DMS114 treated with DMSO at 0.1 percent for 48 hours (cell line): ENCODE measurements around the gene HLA-DMB.

Experiments
- DNase-seq: peaks from one replicate; lab custom pipeline; 2025; ENCODE audit not compliant: unreplicated experiment; lab: John Stamatoyannopoulos, UW

Gene HLA-DMB

DNA sequence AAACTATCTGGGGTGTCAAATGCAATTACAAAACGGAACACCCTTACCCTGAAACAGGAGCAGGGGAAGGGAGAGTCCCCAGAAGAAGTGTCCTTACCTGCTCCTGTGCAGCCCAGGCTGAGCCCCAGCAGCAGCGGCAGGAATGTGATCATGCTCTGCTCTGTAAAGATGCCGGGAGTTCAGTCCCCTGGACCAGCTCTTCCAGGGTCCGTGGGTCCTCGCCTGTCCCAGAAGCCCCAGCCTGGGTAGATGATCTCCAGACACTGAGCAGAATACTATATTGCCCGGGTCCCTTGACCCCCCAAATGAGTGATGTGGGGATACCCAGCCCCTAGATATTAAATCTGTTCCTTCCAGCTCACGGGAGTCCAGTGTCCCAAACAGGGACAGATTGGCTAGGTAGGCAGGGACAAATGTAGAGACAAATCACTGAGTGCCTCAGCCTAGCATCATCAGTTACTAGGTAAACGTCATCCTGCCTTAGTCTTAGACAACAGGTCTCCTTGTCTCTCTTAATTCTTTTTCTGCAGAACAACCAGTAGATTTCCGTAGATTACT lies at the start of gene HLA-DMB:
Gene HLA-DMB, minus strand, starts transcription at position 373 of the 558 bp plus-strand sequence. Its CDS starts 221 bp downstream, at position 152.
- peak; percentile 93 for DNase-seq

DNA sequence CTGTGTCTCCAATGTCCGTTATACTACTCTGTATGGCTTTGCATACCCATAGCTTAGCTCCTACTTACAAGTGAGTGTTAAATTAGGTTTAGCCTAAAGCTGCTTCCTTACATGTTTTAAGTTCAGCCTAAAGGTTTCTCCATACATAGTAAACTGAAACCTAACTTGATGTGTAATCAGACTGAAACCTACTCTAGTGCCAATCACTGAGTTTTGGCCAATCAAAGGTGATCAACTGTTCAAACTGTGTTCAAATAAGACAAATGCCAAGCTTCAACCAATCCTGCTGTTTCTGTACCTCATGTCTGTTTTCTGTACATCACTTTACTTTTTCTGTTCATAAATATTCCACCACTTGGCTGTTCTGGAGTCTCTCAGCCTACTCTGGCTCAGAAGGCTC lies 48.5 kb upstream of the HLA-DMB start:
- DNase-seq: no peak

DNA sequence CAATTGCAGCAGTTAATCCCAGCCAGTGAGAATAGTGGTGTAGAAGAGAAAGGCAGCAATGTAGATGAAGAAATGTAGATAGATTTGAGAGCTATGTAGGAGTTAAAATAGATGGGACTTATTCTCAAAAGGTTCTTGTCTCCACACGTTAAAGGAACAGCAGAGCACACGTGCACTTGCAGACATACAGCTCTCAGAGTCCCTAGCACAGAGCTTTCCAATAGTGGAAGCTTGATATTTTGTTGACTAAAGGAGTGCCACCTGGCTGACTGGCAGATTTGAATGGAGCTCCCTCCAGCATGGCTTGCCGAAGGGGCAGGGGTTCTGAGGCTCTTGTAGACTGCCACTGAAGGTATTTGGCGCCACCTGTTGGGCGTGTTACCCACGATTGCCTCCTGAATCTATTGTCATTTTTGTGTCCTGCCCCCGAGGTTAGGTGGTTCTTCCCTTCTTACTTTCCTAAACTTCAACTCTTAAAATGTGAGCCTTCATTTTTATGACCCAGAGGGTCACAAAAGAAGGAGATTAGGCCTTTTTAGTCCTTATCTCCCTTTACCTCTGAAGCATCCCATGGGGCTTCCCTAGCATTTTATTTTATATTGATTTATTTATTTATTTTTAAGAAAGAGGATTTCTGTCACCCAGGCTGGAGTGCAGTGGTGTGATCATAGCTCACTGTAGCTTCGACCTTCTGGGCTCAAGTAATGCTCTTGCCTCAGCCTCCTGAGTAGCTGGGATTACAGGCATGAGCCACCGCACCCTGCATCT lies 44.0 kb upstream of the HLA-DMB start:
- peak; percentile 82 for DNase-seq

DNA sequence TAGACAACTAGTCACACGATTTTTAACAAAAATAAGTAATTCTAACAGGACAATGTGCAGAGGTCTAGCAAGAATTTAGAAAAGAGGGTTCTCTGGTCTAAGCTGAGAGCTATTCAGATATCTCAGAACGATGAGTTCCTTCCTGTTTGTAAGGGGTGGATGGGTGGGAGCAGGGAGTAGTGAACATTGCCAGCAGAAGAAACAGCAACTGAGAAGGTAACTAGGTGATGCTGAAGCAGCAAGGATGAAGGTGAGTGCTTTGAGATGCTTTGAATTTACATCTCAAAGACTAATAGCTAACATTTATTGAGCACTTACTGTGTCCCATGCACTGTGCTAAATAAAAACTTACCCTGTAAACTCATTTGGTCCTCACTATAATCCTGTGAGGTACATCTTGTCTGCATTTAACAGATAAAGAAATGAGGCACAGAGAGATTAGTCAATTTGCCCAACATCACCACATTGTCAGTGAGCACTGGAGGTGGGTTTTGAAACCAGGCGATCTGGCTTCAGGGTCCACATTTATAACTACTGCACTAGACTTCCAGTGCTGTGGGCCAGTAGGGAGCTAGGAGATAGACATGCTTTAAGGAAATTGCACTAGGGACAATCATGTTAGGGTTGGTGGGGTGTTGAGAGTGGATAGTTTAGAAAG lies 43.3 kb upstream of the HLA-DMB start:
- DNase-seq: no peak

DNA sequence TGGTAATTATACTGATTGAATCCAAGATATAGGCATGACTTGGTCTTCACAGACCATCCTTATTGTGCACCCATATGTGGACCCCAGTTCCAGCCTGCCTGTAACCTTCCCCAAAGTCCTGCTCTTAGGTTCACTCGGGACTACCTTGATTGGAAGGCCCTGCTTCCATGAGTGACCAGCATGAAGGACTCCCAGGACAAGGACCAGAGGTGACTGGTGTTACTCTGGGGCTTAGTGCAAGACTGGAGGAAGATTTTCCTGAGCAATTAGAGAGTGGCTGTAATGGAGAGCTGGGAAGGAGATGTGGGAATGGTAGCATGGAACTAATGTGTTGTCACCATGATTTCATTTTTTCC lies 42.6 kb upstream of the HLA-DMB start:
- DNase-seq: no peak

DNA sequence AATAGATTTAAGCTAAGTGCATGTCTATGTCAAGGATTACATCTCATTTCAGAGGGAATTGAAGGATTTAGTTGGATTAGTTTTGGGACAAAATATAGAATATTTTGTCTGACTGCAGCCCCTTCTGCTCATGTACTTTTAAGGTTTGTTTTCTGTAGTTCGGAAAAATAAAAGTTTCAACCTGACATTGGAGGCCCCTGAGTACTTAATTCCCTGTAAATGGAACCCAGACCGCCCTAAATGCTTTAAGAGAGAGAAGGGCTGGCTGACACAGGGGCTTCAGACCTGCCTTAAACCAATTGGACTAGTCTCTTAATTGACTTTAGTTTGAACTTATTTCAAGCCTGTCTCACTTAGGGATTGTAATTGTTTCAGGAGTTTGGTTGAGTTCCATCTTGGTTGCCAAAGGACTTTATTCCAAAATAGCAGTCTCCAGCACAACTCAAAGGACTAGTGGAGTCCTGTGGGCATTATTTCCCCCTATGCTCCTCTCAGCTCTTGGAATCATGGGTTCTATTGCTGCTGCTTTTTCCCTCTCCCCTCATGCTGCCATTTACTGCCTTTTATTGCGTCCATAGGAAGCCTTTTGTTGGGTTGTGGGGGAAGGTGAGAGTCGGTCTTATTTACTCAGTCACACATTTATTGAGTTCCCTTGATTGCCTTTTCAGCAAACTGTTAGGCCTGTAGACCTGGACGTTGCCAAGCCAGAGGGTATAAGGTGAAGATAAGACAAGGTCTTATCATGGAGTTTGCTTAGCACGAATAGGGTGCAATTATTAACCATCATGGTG lies 42.1 kb upstream of the HLA-DMB start:
- DNase-seq: peak; percentile 64

DNA sequence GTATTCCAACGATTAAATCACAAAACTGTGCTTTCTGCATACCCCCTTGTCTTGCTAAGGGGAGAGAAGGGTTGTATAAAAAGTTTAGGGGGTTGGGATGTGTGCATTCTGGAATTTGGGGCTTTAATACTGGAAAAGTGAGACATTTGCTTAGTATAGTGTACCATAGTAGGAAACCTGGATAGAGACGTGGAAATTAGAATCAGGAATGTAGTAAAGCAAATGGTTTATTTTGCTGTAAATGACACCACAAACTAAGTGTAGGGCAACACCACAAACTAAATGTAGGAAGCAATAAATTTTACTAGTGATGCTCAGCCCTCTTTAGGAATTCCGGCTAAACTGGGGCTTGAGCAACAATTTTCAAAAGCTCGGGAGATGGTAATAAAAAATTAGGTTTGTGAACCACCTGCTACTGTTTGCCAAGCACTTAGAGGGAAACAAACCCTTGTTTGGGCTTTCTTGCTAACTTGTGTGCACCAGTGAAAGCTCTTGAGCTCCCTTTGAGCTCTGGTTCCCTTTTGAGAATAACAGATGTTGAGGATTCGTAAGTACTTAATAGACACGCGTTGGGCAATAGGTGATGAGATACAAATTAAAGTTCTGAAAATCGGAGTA lies 41.4 kb upstream of the HLA-DMB start:
- peak; percentile 64 for DNase-seq

DNA sequence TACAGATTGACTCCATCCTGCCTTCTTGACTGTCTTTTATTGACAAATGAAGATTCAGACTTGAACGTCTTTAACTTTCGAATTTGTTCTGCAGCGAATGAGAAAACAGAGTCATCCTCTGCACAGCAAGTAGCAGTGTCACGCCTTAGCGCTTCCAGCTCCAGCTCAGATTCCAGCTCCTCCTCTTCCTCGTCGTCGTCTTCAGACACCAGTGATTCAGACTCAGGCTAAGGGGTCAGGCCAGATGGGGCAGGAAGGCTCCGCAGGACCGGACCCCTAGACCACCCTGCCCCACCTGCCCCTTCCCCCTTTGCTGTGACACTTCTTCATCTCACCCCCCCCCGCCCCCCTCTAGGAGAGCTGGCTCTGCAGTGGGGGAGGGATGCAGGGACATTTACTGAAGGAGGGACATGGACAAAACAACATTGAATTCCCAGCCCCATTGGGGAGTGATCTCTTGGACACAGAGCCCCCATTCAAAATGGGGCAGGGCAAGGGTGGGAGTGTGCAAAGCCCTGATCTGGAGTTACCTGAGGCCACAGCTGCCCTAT lies 39.7 kb upstream of the HLA-DMB start:
- DNase-seq: no peak

DNA sequence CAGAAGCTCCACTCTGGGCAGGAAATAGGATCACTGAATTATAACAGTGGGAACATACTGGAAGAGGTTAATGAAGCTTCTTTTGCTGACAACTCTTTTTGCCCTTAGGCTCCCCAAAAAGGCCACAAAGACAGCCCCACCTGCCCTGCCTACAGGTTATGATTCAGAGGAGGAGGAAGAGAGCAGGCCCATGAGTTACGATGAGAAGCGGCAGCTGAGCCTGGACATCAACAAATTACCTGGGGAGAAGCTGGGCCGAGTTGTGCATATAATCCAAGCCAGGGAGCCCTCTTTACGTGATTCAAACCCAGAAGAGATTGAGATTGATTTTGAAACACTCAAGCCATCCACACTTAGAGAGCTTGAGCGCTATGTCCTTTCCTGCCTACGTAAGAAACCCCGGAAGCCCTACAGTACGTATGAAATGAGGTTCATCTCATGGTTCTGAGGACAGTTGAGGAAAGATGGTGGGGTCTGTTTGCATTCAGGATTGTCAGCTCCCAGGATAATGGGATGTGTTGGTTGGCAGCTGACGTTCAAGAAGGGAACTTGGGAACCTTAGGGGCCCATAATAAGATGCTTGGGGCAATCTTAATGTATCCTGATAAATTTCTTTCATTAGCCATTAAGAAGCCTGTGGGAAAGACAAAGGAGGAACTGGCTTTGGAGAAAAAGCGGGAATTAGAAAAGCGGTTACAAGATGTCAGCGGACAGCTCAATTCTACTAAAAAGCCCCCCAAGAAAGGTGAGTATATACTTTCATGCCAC lies 39.1 kb upstream of the HLA-DMB start:
- no peak for DNase-seq

DNA sequence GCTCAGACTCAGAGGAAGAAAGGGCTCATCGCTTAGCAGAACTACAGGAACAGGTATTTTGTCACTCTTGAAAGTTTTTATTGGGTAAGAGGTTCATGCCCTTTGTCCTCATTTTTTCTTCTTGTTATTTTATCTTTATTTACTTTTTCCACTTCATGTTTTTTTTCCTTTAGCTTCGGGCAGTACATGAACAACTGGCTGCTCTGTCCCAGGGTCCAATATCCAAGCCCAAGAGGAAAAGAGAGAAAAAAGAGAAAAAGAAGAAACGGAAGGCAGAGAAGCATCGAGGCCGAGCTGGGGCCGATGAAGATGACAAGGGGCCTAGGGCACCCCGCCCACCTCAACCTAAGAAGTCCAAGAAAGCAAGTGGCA lies 37.1 kb upstream of the HLA-DMB start:
- no peak for DNase-seq

DNA sequence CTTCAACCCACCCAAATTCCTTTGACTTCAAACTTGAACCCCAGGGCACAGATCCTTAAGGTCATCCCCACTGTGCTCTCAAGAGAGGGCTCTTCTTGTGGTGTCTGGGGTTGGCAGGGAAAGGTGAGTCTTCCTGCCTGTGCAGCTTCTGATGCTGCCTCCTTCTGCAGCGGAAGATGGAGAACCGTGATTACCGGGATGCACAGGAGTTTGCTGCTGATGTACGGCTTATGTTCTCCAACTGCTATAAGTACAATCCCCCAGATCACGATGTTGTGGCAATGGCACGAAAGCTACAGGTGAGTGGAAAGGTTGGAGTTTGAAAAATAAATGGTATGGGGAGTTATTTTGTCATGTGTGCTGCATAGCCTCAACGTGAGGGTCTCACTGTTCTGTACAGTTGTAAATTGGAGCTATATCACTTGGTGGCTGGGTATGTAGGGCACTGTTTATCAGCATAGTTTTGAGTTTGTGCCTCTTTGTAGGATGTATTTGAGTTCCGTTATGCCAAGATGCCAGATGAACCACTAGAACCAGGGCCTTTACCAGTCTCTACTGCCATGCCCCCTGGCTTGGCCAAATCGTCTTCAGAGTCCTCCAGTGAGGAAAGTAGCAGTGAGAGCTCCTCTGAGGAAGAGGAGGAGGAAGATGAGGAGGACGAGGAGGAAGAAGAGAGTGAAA lies 36.6 kb upstream of the HLA-DMB start:
- DNase-seq: no peak

DNA sequence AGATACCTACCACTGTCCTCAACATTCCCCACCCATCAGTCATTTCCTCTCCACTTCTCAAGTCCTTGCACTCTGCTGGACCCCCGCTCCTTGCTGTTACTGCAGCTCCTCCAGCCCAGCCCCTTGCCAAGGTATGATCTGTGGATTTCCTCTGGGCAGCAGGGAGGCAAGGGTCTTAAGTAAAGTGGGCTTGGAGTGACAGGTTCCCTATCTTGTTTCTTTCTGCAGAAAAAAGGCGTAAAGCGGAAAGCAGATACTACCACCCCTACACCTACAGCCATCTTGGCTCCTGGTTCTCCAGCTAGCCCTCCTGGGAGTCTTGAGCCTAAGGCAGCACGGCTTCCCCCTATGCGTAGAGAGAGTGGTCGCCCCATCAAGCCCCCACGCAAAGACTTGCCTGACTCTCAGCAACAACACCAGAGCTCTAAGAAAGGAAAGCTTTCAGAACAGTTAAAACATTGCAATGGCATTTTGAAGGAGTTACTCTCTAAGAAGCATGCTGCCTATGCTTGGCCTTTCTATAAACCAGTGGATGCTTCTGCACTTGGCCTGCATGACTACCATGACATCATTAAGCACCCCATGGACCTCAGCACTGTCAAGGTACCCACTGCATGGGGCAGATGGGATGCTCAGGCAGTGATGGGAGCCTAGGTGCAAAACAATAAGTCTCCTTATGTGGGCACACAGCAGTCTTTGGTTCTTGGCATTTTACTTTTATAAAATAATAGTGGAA lies 35.7 kb upstream of the HLA-DMB start:
- DNase-seq: no peak

DNA sequence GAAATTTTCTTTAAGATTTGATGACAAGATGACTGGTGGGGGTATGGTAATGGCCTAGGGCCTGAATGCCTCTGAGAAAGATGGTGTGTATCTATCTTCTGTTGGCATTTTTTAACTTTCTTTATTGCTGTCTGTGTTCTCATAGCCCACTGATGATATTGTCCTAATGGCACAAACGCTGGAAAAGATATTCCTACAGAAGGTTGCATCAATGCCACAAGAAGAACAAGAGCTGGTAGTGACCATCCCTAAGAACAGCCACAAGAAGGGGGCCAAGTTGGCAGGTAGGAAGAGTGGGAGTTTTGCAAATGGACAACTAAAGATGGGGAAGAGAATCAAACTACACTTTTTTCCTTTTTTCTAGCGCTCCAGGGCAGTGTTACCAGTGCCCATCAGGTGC lies 35.1 kb upstream of the HLA-DMB start:
- DNase-seq: no peak

DNA sequence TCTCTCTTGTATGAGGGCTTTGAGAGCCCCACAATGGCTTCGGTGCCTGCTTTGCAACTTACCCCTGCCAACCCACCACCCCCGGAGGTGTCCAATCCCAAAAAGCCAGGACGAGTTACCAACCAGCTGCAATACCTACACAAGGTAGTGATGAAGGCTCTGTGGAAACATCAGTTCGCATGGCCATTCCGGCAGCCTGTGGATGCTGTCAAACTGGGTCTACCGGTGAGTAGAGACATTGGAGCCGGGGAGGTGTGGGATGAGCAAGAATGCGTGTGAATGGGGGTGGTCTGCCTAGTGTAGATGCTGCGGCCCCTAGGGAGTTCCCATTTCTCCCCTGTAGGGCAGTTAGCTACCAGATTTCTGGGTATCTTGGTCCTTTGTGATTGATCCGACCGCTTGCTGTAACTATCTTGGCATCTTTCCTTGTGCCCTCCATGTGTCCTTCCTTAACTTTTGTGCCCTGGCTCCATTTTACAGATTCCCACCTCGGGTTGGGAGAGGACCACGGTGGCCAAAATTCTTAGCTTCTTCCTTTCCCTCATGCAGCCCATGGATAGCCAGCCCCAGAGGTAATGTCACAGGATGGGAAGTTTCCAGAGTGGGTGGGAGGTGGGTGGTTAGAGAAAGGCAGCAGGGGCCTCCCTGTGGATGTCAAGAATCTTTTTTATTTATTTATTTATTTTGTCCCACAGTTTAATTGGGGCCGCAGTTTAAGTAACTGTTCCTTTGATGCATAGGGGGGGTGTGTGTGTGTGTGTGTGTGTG lies 33.9 kb upstream of the HLA-DMB start:
- DNase-seq: no peak

DNA sequence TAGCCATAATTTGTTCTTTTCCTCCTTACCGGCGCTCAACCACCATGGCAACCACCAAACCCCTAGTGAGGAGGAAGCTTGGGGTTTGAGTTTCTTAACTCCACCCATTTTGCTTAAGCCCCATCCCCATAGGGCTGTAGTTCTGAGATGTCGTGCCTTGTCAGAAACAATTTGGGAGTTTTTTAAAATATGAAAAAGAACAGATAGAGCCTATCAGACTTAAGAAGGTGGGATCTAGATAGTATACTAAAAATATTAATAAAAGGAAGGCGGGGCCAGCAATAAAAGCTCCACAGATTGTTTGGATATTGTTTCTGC lies 33.1 kb upstream of the HLA-DMB start:
- peak; percentile 56 for DNase-seq

DNA sequence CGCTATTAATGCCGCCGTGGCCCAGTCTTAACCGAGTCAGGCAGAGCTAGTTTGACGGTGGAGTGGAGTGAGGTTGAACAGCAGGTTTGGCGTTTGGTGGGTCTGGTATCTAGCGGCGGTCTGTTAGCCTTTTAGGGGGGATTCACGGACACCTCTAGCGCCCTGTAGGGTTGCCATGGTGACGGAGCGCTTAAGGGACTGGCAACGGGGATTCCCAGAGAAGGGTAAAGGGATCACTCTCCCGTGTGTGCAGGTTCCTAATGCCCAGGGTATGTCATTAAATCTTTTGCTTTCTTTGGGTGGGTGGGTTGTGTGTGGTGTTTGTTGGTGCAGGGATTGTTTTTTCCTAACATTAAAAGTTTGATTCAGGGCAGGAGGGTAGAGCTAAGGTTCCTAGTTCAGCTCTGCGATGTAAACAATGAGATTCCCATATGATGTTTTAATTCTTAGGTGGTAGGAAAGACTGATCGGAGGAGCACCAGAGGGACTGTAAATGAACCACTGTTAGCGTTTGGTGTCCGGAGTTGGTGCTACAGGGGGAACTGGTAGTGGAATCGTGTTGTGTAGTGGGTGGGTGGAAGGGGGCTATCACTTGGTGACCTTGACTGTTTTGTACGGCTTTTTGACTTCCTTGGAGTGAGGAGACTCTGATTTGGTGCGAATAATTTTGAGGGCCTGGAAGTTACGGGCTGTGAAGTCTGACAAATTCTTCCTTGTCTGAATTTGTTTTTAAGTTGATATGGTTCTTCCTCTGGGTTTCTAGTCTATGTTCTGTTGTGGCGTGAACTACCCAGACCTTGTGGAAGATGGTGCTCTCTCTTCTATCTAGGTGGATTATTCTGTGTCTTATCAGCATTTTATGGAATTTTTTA lies 32.6 kb upstream of the HLA-DMB start:
- DNase-seq: peak; percentile 34

DNA sequence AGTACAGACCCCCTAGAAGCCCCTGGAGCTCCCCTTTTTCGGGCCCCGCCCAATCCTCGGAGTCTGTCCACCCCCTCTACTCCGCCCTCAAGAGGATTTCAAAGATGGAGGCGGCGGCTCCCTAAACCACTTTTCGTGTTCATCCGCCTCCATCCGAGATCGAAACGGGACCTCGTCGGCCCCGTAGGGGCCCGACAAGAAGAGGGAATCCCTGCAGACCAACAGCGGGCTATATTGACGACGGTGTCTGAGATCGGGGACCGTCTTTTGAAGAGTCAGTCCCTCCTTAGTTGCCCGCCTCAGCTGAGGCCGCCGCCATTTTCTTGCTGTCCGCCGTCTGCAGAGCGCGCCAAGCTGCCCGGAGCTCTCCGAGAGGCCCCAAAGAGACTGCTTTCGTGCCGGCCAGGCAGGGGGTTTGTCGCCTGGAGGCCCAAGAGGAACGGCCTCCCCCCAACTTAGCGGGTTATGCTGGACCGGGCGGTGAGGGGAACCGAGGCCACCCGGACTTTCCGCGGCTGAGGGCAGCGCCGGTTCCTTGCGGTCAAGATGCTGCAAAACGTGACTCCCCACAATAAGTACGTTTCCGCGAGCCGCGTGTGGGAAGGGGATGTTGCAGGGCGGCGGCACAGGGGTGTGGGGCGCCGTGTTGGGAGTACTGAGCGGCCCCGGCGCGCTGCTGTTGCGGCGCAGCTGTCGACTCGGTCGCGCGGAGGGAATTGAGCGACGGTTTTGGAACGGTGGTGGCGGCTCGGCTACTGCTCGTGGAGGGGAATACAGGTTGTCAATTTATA lies 31.7 kb upstream of the HLA-DMB start:
- DNase-seq: no peak
